SK-N-MC (cell line): ENCODE measurements around the gene NFATC1.

Source experiments
- EZH2 ChIP-seq: fragments of 200-600 bp; sonication (generic); IDR thresholded peaks from one replicate; pipeline ENCODE4 v1.6.1; 2017; ENCODE audit warnings: antibody characterized with exemption
- POLR2AphosphoS5 ChIP-seq: IDR thresholded peaks from 2 replicates; pipeline ENCODE4 v1.6.1; 2012; ENCODE audit warnings: mild to moderate bottlenecking, low read depth, low read length, borderline replicate concordance

GRCh38 chr18:79495591-79496071 lies 99.9 kb downstream of the NFATC1 start:
- TF ChIP-seq POLR2AphosphoS5 (no peak), EZH2 (no peak)
